Measurements from ENCODE around the gene EXD1. TPM values are rescaled to one million over a fixed set of nuclear protein-coding genes. Genes with fewer than 3 reads are reported as not detected.

The EXD1 gene
- total RNA-seq, 4 donors from 2014 or later, result not detected

GRCh38 chr15:41199470-41199869, 31.1 kb downstream of the EXD1 start:
- in situ Hi-C loops (cut with MboI; ENCODE audit: low pct_ligation_motif_present in 1 of 4, low pct_unique_long_range_greater_than_20kb in 1 of 4, low sequenced_read_pairs in 3 of 4) (no loop called here), intact Hi-C loops (cut with DNase I; ENCODE audit: low total_unique reads) (no loop called here)
- H3K9me3 ChIP-seq, result no peaks in the 10 kb centered on the region
- no peak overlapping the region for H3K27ac ChIP-seq
- no peak overlapping the region for H3K4me3 ChIP-seq
- no peak for DNase-seq
- no peaks in the 10 kb centered on the region for H3K4me1 ChIP-seq
- H3K27me3 ChIP-seq, result no peaks in the 10 kb centered on the region
- H3K36me3 ChIP-seq, result no peaks in the 10 kb centered on the region
- TF ChIP-seq EP300 (IDR thresholded peaks at IDR 0.05; ENCODE audit: low read depth) (no peak), CTCF (IDR thresholded peaks at IDR 0.05) (no peak), POLR2AphosphoS5 (IDR thresholded peaks at IDR 0.05) (no peak), POLR2A (IDR thresholded peaks at IDR 0.05) (no peak)

GRCh38 chr15:41194444-41194843, 36.1 kb downstream of the EXD1 start:
- Histone ChIP-seq H3K4me3 (no peak overlapping the region), H3K27me3 (no peaks in the 10 kb centered on the region), H3K36me3 (no peaks in the 10 kb centered on the region), H3K4me1 (no peaks in the 10 kb centered on the region), H3K27ac (no peak overlapping the region), H3K9me3 (no peaks in the 10 kb centered on the region)
- in situ Hi-C loops (cut with MboI; ENCODE audit: low pct_ligation_motif_present in 1 of 4, low pct_unique_long_range_greater_than_20kb in 1 of 4, low sequenced_read_pairs in 3 of 4) (no loop called here), intact Hi-C loops (cut with DNase I; ENCODE audit: low total_unique reads) (no loop called here)
- 98 to 100% methylated on average over 1 of the region's 1 CpG for WGBS, 2 donors (ENCODE audit: low coverage in 1 of 2)
- TF ChIP-seq EP300 (IDR thresholded peaks at IDR 0.05; ENCODE audit: low read depth) (no peak), CTCF (IDR thresholded peaks at IDR 0.05) (no peak), POLR2AphosphoS5 (IDR thresholded peaks at IDR 0.05) (no peak), POLR2A (IDR thresholded peaks at IDR 0.05) (no peak)
- DNase-seq, result no peak

- TF ChIP-seq CTCF (IDR thresholded peaks at IDR 0.05), result no peak
- no peak for TF ChIP-seq EP300 (IDR thresholded peaks at IDR 0.05; ENCODE audit: low read depth)
- TF ChIP-seq POLR2AphosphoS5 (IDR thresholded peaks at IDR 0.05), result no peak
- no peak for DNase-seq
- in situ Hi-C loops (cut with MboI; ENCODE audit: low pct_ligation_motif_present in 1 of 4, low pct_unique_long_range_greater_than_20kb in 1 of 4, low sequenced_read_pairs in 3 of 4) (loop anchor here in 2 of 4 donors (10.0 kb wide), 1 partner anchor 279 kb away; no protein-coding TSS in a partner anchor), intact Hi-C loops (cut with DNase I; ENCODE audit: low total_unique reads) (loop anchor here (5.0 kb wide), 1 partner anchor 281 kb away; no protein-coding TSS in a partner anchor)
- Histone ChIP-seq H3K36me3 (no peaks in the 10 kb centered on the region), H3K9me3 (no peaks in the 10 kb centered on the region), H3K27ac (no peak overlapping the region), H3K4me1 (no peaks in the 10 kb centered on the region), H3K27me3 (no peaks in the 10 kb centered on the region), H3K4me3 (no peak overlapping the region)
- WGBS, 2 donors (ENCODE audit: low coverage in 1 of 2), result 67 to 69% methylated on average over 2 of the region's 2 CpGs
Observed at GRCh38 chr15:41183581-41183980, 47.0 kb downstream of the EXD1 start.

- intact Hi-C loops (cut with DNase I; ENCODE audit: low total_unique reads) (loop anchor here (5.0 kb wide), 1 partner anchor 280 kb away; no protein-coding TSS in a partner anchor), in situ Hi-C loops (cut with MboI; ENCODE audit: low pct_ligation_motif_present in 1 of 4, low pct_unique_long_range_greater_than_20kb in 1 of 4, low sequenced_read_pairs in 3 of 4) (loop anchor here in 2 of 4 donors (10.0 kb wide), 1 partner anchor 277 kb away; no protein-coding TSS in a partner anchor)
Observed at GRCh38 chr15:41182266-41182665, 48.3 kb downstream of the EXD1 start.

More at GRCh38 chr15:41182266-41182665, 48.3 kb downstream of the EXD1 start:
- no peak for DNase-seq
- Histone ChIP-seq H3K36me3 (no peaks in the 10 kb centered on the region), H3K9me3 (no peaks in the 10 kb centered on the region), H3K27me3 (no peaks in the 10 kb centered on the region), H3K4me3 (no peak overlapping the region), H3K27ac (no peak overlapping the region), H3K4me1 (no peaks in the 10 kb centered on the region)
- TF ChIP-seq CTCF (IDR thresholded peaks at IDR 0.05) (no peak), POLR2A (IDR thresholded peaks at IDR 0.05) (no peak), POLR2AphosphoS5 (IDR thresholded peaks at IDR 0.05) (no peak), EP300 (IDR thresholded peaks at IDR 0.05; ENCODE audit: low read depth) (no peak)
- WGBS, 2 donors (ENCODE audit: low coverage in 1 of 2), result 54 to 66% methylated on average over 3 to 4 of the region's 4 CpGs

Data from transverse colon (tissue), 4 donors.